Natural killer cell (primary cell): ENCODE data around the gene VIPR1. TPM values are rescaled to one million over a fixed set of nuclear protein-coding genes. Genes with fewer than 3 reads are reported as not detected.

Experiments
- ATAC-seq, 3 donors: fragments of 150-1000 bp in 2 of 3; fragments of 200-7000 bp in 1 of 3; cut with Tn5 transposase; 1 replicate in 1 of 3; 2 replicates in 2 of 3; pipeline ENCODE4 v1.10.0; 2021; ENCODE audit warnings: mild to moderate bottlenecking in 2 of 3, moderate library complexity in 2 of 3
- DNase-seq, 2 donors: peaks; one replicate each; pipeline versions ENCODE4 v3.0.0 to v3.0.0-alpha.2; 2013 to 2021; ENCODE audit warnings: mixed read lengths in 1 of 2
- H3K27ac ChIP-seq: one replicate; pipeline ENCODE4 v1.5.1; 2013; ENCODE audit warnings: mild to moderate bottlenecking, low read length
- H3K27me3 ChIP-seq: one replicate; pipeline ENCODE4 v1.6.1; 2013; ENCODE audit warnings: low read length; ENCODE audit not compliant: control insufficient read depth, insufficient read depth
- H3K36me3 ChIP-seq: one replicate; pipeline ENCODE4 v1.6.1; 2013; ENCODE audit warnings: low read length; ENCODE audit not compliant: control insufficient read depth, insufficient read depth
- H3K4me1 ChIP-seq: one replicate; pipeline ENCODE4 v1.6.1; 2013; ENCODE audit warnings: low read length; ENCODE audit not compliant: control insufficient read depth, insufficient read depth
- H3K4me3 ChIP-seq: one replicate; pipeline ENCODE4 v1.5.1; 2013; ENCODE audit warnings: low read length
- H3K9me3 ChIP-seq: one replicate; pipeline ENCODE4 v1.6.1; 2013; ENCODE audit warnings: low read length; ENCODE audit not compliant: control insufficient read depth, insufficient read depth
- H3K27ac Mint-ChIP-seq, 2 donors: one replicate each; pipeline ENCODE4 v1.8.0; 2022; ENCODE audit warnings: mild to moderate bottlenecking in 2 of 2, mixed read lengths in 2 of 2, moderate library complexity in 1 of 2
- H3K27me3 Mint-ChIP-seq, 2 donors: one replicate each; pipeline ENCODE4 v1.8.0; 2022; ENCODE audit warnings: low read depth in 2 of 2, mixed read lengths in 2 of 2
- H3K36me3 Mint-ChIP-seq: one replicate; pipeline ENCODE4 v1.8.0; 2022; ENCODE audit warnings: mixed read lengths
- H3K4me1 Mint-ChIP-seq, 2 donors: one replicate each; pipeline ENCODE4 v1.8.0; 2022; ENCODE audit warnings: mixed read lengths in 2 of 2
- H3K4me3 Mint-ChIP-seq: one replicate; pipeline ENCODE4 v1.8.0; 2022; ENCODE audit warnings: mild to moderate bottlenecking, moderate library complexity, mixed read lengths
- H3K9me3 Mint-ChIP-seq, 2 donors: one replicate each; pipeline ENCODE4 v1.8.0; 2022; ENCODE audit warnings: mixed read lengths in 2 of 2
- WGBS: methylation state at CpG from one replicate; pipeline ENCODE4 v1.1.7; 2013; ENCODE audit warnings: missing lambda C conversion rate; ENCODE audit not compliant: insufficient coverage; 5-methylcytosine and 5-hydroxymethylcytosine counted together
- intact Hi-C: fragments of 100-400 bp; cut with micrococcal nuclease; formaldehyde crosslinking; loops from one replicate; pipeline ENCODE4 v1.14.2; 2022
- total RNA-seq, 4 donors: library from RNA; stranded (reverse); fragments of 120-200 nt in 1 of 4; gene quantifications; one replicate each; pipeline versions ENCODE4 v1.2.3 to v1.2.4, GENCODE V29; 2013 to 2022
- TF ChIP-seq, protein P1 (sequence below): fragments of 200-600 bp; IDR thresholded peaks from one replicate; pipeline ENCODE4 v1.8.0; 2022; ENCODE audit warnings: antibody characterized with exemption

The VIPR1 gene
- total RNA-seq, 3 donors from 2014 or later (not counting 1 experiment from before 2014, with no cell fraction given): 2.3 to 3.1 (median 2.4) TPM

GRCh38 chr3:42541079-42541478, 38.6 kb downstream of the VIPR1 start:
- Mint-ChIP-seq H3K9me3 (no peaks in the 10 kb centered on the region), H3K4me1 (peaks cover 6% of the 10 kb centered on the region in 2 donors), H3K27me3 (no peaks in the 10 kb centered on the region), H3K4me3 (no peak overlapping the region), H3K27ac (no peak overlapping the region), H3K36me3 (no peaks in the 10 kb centered on the region)
- WGBS: 81% methylated on average over 3 of the region's 3 CpGs
- TF ChIP-seq, protein P1, sequence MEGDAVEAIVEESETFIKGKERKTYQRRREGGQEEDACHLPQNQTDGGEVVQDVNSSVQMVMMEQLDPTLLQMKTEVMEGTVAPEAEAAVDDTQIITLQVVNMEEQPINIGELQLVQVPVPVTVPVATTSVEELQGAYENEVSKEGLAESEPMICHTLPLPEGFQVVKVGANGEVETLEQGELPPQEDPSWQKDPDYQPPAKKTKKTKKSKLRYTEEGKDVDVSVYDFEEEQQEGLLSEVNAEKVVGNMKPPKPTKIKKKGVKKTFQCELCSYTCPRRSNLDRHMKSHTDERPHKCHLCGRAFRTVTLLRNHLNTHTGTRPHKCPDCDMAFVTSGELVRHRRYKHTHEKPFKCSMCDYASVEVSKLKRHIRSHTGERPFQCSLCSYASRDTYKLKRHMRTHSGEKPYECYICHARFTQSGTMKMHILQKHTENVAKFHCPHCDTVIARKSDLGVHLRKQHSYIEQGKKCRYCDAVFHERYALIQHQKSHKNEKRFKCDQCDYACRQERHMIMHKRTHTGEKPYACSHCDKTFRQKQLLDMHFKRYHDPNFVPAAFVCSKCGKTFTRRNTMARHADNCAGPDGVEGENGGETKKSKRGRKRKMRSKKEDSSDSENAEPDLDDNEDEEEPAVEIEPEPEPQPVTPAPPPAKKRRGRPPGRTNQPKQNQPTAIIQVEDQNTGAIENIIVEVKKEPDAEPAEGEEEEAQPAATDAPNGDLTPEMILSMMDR: no peak
- Histone ChIP-seq H3K4me3 (no peak overlapping the region), H3K36me3 (no peaks in the 10 kb centered on the region), H3K4me1 (peaks cover 7% of the 10 kb centered on the region), H3K9me3 (no peaks in the 10 kb centered on the region), H3K27me3 (no peaks in the 10 kb centered on the region), H3K27ac (no peak overlapping the region)
- DNase-seq (no peak), ATAC-seq (no peak)
- intact Hi-C loops: loop anchor here (10.0 kb wide), 1 partner anchor 646 kb away; no protein-coding TSS in a partner anchor

- H3K9me3 Mint-ChIP-seq: no peaks in the 10 kb centered on the region
- no peaks in the 10 kb centered on the region for H3K9me3 ChIP-seq
- no peaks in the 10 kb centered on the region for H3K36me3 Mint-ChIP-seq
- H3K27ac Mint-ChIP-seq: no peak overlapping the region
- no peak overlapping the region for H3K27ac ChIP-seq
- H3K4me3 Mint-ChIP-seq: no peak overlapping the region
- TF ChIP-seq, protein P1: no peak
- no peaks in the 10 kb centered on the region for H3K27me3 ChIP-seq
- H3K36me3 ChIP-seq: no peaks in the 10 kb centered on the region
- H3K4me1 ChIP-seq: peaks cover 5% of the 10 kb centered on the region
- no peak overlapping the region for H3K4me3 ChIP-seq
- ATAC-seq: no peak
- DNase-seq: no peak
- H3K4me1 Mint-ChIP-seq: no peaks in the 10 kb centered on the region
- intact Hi-C loops: loop anchor here (10.0 kb wide), 1 partner anchor 650 kb away; no protein-coding TSS in a partner anchor
- WGBS: 88% methylated on average over 12 of the region's 12 CpGs
- H3K27me3 Mint-ChIP-seq: no peaks in the 10 kb centered on the region
These were observed 42.2 kb downstream of the VIPR1 start for GRCh38 chr3:42544492-42545283.

GRCh38 chr3:42545284-42545900, 42.9 kb downstream of the VIPR1 start:
- Mint-ChIP-seq H3K36me3 (no peaks in the 10 kb centered on the region), H3K4me1 (no peaks in the 10 kb centered on the region), H3K9me3 (no peaks in the 10 kb centered on the region), H3K27ac (no peak overlapping the region), H3K4me3 (no peak overlapping the region), H3K27me3 (no peaks in the 10 kb centered on the region)
- H3K27ac ChIP-seq: no peak overlapping the region
- H3K27me3 ChIP-seq: no peaks in the 10 kb centered on the region
- no peaks in the 10 kb centered on the region for H3K9me3 ChIP-seq
- peaks cover 3% of the 10 kb centered on the region for H3K36me3 ChIP-seq
- 94% methylated on average over 4 of the region's 5 CpGs for WGBS
- no peak overlapping the region for H3K4me3 ChIP-seq
- intact Hi-C loops: loop anchor here (10.0 kb wide), 1 partner anchor 651 kb away; no protein-coding TSS in a partner anchor
- TF ChIP-seq, protein P1: no peak
- ATAC-seq (no peak), DNase-seq (no peak)
- H3K4me1 ChIP-seq: no peaks in the 10 kb centered on the region
